ENCODE data around the gene NUDT16L1. TPM values are rescaled to one million over a fixed set of nuclear protein-coding genes. Genes with fewer than 3 reads are reported as not detected.

The NUDT16L1 gene
- total RNA-seq, 2 donors from 2014 or later, result 18.7 to 25.4 TPM

DNA sequence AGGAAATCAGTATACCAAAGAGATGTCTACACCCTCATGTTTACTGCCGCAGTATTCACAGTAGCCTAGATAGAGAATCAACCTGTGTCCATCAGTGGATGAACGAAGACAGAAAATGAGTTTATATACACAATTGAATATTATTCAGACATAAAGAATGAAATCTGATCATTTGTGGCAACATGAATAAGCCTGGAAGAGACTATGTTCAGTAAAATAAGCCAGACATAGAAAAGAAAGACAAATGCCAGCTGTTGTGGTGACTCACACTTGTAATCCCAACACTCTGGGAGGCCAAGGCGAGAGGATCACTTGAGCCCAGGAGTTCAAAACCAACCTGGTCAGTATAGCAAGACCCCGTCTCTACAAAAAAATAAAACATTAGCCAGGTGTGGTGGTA lies 16.1 kb downstream of the NUDT16L1 start:
- TF ChIP-seq POLR2A (IDR thresholded peaks at IDR 0.05), result no peak
- TF ChIP-seq, protein P1, sequence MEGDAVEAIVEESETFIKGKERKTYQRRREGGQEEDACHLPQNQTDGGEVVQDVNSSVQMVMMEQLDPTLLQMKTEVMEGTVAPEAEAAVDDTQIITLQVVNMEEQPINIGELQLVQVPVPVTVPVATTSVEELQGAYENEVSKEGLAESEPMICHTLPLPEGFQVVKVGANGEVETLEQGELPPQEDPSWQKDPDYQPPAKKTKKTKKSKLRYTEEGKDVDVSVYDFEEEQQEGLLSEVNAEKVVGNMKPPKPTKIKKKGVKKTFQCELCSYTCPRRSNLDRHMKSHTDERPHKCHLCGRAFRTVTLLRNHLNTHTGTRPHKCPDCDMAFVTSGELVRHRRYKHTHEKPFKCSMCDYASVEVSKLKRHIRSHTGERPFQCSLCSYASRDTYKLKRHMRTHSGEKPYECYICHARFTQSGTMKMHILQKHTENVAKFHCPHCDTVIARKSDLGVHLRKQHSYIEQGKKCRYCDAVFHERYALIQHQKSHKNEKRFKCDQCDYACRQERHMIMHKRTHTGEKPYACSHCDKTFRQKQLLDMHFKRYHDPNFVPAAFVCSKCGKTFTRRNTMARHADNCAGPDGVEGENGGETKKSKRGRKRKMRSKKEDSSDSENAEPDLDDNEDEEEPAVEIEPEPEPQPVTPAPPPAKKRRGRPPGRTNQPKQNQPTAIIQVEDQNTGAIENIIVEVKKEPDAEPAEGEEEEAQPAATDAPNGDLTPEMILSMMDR (IDR thresholded peaks at IDR 0.05), result no peak
- no peak overlapping the region for H3K4me3 ChIP-seq
- DNase-seq, result no peak
- no peaks in the 10 kb centered on the region for H3K9me3 ChIP-seq
- peaks cover 13% of the 10 kb centered on the region for H3K4me1 ChIP-seq
- no peaks in the 10 kb centered on the region for H3K27me3 ChIP-seq
- no peak for ATAC-seq
- no peak overlapping the region for H3K27ac ChIP-seq
- 96 to 97% methylated on average over 4 of the region's 4 CpGs for WGBS, 2 donors
- H3K36me3 ChIP-seq (replicated peaks in 1 of 2; ENCODE audit: insufficient read depth in 1 of 2, low read depth in 2 of 2), result peaks cover 0 to 2% of the 10 kb centered on the region in 2 donors
- intact Hi-C loops (cut with DNase I), result no loop called here

DNA sequence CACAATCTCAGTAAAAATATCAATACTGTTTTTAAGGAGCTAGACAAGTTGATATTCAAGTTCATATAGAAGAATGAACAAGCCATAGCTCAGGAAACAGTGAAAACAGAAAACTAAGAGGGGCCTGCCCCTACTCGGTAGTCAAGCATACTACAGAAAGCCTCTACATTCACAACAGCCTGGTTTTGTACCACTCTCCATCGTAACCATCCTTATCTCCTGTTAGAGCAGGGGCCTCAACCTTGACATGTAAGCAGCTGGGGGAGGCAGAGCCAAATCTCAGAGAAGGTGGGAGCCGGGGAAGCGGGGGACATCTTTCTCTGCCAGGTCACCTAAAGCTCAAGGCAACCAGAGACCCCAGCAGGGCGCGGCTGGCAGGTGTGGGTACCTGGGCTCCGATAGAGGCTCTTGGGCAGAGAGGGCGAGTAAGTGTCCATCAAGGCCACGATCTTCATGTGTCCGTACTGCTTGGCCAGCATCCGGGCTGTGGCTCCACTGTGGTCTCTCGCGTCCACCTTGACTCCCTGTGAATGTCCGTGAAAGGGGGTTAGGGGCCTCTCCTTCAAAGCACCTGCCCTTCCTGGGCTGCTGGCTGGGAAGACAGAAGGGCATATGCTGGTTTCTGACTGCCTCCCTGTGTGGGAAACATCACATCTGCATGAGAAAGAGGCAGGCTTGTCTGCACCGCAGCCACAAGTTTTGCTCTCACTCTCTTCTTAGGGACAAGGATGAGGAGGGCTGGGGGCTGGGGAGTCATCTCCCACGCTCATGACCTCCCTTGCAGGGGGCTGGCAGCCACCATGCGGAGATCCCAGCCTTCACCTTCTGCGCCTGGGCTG lies 20.5 kb downstream of the NUDT16L1 start:
- Histone ChIP-seq H3K27ac (peak overlapping the region; percentile 45 to 67 (median 58)), H3K4me1 (peaks cover 13% of the 10 kb centered on the region), H3K9me3 (no peaks in the 10 kb centered on the region), H3K27me3 (no peaks in the 10 kb centered on the region), H3K36me3 (replicated peaks in 1 of 2; ENCODE audit: insufficient read depth in 1 of 2, low read depth in 2 of 2) (peaks cover 0 to 3% of the 10 kb centered on the region in 2 donors), H3K4me3 (no peak overlapping the region)
- peak; percentile 79 for ATAC-seq
- intact Hi-C loops (cut with DNase I), result no loop called here
- WGBS, 2 donors, result 32 to 36% methylated on average over 10 to 18 of the region's 18 CpGs
- TF ChIP-seq POLR2A (IDR thresholded peaks at IDR 0.05), result no peak
- TF ChIP-seq, protein P1 (IDR thresholded peaks at IDR 0.05), result no peak
- DNase-seq, result peak; percentile 43 to 60 (median 52)

DNA sequence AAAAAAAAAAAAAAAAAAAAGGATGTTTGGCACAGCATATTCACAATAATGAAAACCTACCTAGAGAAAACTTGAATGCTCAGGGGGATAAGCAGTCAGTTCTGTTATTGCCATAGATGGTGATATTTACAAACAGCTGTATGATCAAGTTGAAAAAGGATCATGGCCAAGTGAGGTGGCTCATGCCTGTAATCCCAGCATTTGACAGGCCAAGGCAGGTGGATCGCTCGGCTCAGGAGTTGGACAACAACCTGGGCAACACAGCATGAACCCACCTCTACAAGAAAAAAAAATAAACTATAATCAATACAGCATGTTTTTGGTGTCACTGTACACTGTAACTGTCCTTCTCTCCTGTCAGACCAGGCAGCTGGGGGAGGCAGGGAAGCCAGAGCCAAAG lies 21.6 kb downstream of the NUDT16L1 start:
- WGBS, 2 donors, result 88 to 89% methylated on average over 2 of the region's 2 CpGs
- Histone ChIP-seq H3K27me3 (no peaks in the 10 kb centered on the region), H3K36me3 (replicated peaks in 1 of 2; ENCODE audit: insufficient read depth in 1 of 2, low read depth in 2 of 2) (peaks cover 0 to 3% of the 10 kb centered on the region in 2 donors), H3K9me3 (no peaks in the 10 kb centered on the region), H3K4me1 (peaks cover 13% of the 10 kb centered on the region), H3K27ac (no peak overlapping the region), H3K4me3 (no peak overlapping the region)
- ATAC-seq (no peak), DNase-seq (no peak)
- intact Hi-C loops (cut with DNase I), result no loop called here
- TF ChIP-seq, protein P1 (IDR thresholded peaks at IDR 0.05), result no peak
- TF ChIP-seq POLR2A (IDR thresholded peaks at IDR 0.05), result no peak

DNA sequence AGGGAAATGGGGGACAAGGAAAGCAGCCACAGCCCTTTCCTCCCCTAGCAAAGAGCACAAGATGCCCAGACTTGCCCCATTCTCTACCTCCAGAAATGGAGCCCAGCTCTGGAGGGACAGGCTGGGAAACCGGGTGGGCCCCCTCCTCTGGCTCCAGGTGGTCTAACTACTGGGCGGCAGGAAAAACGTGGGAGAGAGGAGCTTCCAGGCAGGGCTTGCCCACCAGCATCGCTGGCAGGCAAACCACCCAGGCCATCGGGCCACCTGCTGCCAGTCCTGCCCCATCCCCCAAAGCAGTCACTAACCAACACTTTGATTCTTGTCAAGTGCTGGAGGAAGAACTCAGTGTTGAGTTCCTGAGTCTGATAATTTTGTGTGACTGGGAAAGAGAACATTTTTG lies 25.1 kb downstream of the NUDT16L1 start:
- Histone ChIP-seq H3K4me1 (peaks cover 9% of the 10 kb centered on the region), H3K27ac (no peak overlapping the region), H3K27me3 (no peaks in the 10 kb centered on the region), H3K4me3 (no peak overlapping the region), H3K9me3 (no peaks in the 10 kb centered on the region), H3K36me3 (replicated peaks in 1 of 2; ENCODE audit: insufficient read depth in 1 of 2, low read depth in 2 of 2) (peaks cover 0 to 3% of the 10 kb centered on the region in 2 donors)
- ATAC-seq (no peak), DNase-seq (no peak)
- TF ChIP-seq, protein P1 (IDR thresholded peaks at IDR 0.05), result no peak
- TF ChIP-seq POLR2A (IDR thresholded peaks at IDR 0.05), result no peak
- intact Hi-C loops (cut with DNase I), result no loop called here
- WGBS, 2 donors, result 63 to 76% methylated on average over 2 to 5 of the region's 5 CpGs
